HEK293 (cell line): Measurements from ENCODE around the gene PODN.

Experiments
- FEZF1 ChIP-seq: fragments of 450-650 bp; formaldehyde crosslinking; IDR thresholded peaks from 2 replicates; pipeline ENCODE4 v1.5.1; 2016; ENCODE audit warnings: missing biosample characterization, missing genetic modification characterization
- REPIN1 ChIP-seq: fragments of 450-650 bp; formaldehyde crosslinking; IDR thresholded peaks from 2 replicates; pipeline ENCODE4 v1.5.1; 2017; ENCODE audit warnings: missing biosample characterization, missing genetic modification characterization, low read depth
- ZFP37 ChIP-seq: fragments of 450-650 bp; formaldehyde crosslinking; IDR thresholded peaks from 2 replicates; pipeline ENCODE4 v1.5.1; 2016; ENCODE audit warnings: missing biosample characterization, missing genetic modification characterization
- ZNF211 ChIP-seq: fragments of 450-650 bp; formaldehyde crosslinking; IDR thresholded peaks from 2 replicates; pipeline ENCODE4 v1.5.1; 2016; ENCODE audit warnings: low read depth, missing biosample characterization, missing genetic modification characterization
- ZNF24 ChIP-seq: fragments of 450-650 bp; formaldehyde crosslinking; IDR thresholded peaks from 2 replicates; pipeline ENCODE4 v1.5.1; 2016; ENCODE audit warnings: missing biosample characterization, missing genetic modification characterization
- ZNF48 ChIP-seq: fragments of 450-650 bp; formaldehyde crosslinking; IDR thresholded peaks from 2 replicates; pipeline ENCODE4 v1.5.1; 2016; ENCODE audit warnings: missing biosample characterization, missing genetic modification characterization
- ZNF785 ChIP-seq: fragments of 450-650 bp; formaldehyde crosslinking; IDR thresholded peaks from 2 replicates; pipeline ENCODE4 v1.5.1; 2016; ENCODE audit warnings: missing biosample characterization, missing genetic modification characterization
- TF ChIP-seq, protein P1 (sequence below): fragments of 450-650 bp; formaldehyde crosslinking; IDR thresholded peaks from 2 replicates; pipeline ENCODE4 v1.5.1; 2016; ENCODE audit warnings: missing biosample characterization, missing genetic modification characterization
- TF ChIP-seq, protein P2 (sequence below): fragments of 450-650 bp; formaldehyde crosslinking; IDR thresholded peaks from 2 replicates; pipeline ENCODE4 v1.5.1; 2016; ENCODE audit warnings: missing biosample characterization, missing genetic modification characterization
- TF ChIP-seq, protein P3 (sequence below): fragments of 450-650 bp; IDR thresholded peaks from 2 replicates; pipeline ENCODE4 v1.5.1; 2018; ENCODE audit warnings: missing biosample characterization, mild to moderate bottlenecking, missing genetic modification characterization
- TF ChIP-seq, protein P4 (sequence below): fragments of 450-650 bp; formaldehyde crosslinking; IDR thresholded peaks from 2 replicates; pipeline ENCODE4 v1.5.1; 2016; ENCODE audit warnings: missing biosample characterization, missing genetic modification characterization, low read depth
- TF ChIP-seq, protein P5 (sequence below): fragments of 450-650 bp; formaldehyde crosslinking; IDR thresholded peaks from 2 replicates; pipeline ENCODE4 v1.5.1; 2017; ENCODE audit warnings: missing biosample characterization, missing genetic modification characterization
- TF ChIP-seq, protein P6 (sequence below): fragments of 450-650 bp; formaldehyde crosslinking; IDR thresholded peaks from 2 replicates; pipeline ENCODE4 v1.5.1; 2016; ENCODE audit warnings: missing biosample characterization, missing genetic modification characterization

DNA sequence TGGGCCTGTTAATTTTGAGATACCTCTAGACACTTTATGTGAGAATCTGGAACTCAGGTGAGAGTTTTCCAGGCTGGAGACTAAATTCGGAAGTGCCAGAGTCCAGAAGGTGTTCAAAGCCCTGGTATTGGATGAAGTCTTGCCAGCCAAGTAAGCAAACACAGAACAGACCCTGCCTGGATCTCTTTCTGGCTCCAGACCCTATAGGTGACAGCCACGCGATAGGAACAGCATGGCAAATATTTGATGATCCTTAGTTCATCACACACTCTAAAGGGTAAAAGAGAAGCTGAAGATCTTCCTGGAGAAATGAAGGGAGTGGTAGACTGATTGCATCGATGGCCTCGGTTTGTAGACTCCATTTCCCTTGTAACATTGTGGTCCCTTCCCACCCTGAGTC is 49.7 kb downstream of the PODN start:
- TF ChIP-seq ZNF211 (tag by site-specific recombination) (no peak), ZNF48 (tag by site-specific recombination) (no peak), ZNF785 (tag by site-specific recombination) (no peak), REPIN1 (tag by site-specific recombination) (no peak), ZFP37 (tag by site-specific recombination) (no peak), ZNF24 (no peak), FEZF1 (tag by site-specific recombination) (no peak)
- TF ChIP-seq, protein P1, sequence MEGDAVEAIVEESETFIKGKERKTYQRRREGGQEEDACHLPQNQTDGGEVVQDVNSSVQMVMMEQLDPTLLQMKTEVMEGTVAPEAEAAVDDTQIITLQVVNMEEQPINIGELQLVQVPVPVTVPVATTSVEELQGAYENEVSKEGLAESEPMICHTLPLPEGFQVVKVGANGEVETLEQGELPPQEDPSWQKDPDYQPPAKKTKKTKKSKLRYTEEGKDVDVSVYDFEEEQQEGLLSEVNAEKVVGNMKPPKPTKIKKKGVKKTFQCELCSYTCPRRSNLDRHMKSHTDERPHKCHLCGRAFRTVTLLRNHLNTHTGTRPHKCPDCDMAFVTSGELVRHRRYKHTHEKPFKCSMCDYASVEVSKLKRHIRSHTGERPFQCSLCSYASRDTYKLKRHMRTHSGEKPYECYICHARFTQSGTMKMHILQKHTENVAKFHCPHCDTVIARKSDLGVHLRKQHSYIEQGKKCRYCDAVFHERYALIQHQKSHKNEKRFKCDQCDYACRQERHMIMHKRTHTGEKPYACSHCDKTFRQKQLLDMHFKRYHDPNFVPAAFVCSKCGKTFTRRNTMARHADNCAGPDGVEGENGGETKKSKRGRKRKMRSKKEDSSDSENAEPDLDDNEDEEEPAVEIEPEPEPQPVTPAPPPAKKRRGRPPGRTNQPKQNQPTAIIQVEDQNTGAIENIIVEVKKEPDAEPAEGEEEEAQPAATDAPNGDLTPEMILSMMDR (tag by site-specific recombination) = no peak
- TF ChIP-seq, protein P2, sequence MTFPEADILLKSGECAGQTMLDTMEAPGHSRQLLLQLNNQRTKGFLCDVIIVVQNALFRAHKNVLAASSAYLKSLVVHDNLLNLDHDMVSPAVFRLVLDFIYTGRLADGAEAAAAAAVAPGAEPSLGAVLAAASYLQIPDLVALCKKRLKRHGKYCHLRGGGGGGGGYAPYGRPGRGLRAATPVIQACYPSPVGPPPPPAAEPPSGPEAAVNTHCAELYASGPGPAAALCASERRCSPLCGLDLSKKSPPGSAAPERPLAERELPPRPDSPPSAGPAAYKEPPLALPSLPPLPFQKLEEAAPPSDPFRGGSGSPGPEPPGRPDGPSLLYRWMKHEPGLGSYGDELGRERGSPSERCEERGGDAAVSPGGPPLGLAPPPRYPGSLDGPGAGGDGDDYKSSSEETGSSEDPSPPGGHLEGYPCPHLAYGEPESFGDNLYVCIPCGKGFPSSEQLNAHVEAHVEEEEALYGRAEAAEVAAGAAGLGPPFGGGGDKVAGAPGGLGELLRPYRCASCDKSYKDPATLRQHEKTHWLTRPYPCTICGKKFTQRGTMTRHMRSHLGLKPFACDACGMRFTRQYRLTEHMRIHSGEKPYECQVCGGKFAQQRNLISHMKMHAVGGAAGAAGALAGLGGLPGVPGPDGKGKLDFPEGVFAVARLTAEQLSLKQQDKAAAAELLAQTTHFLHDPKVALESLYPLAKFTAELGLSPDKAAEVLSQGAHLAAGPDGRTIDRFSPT (tag by site-specific recombination) = no peak
- TF ChIP-seq, protein P3, sequence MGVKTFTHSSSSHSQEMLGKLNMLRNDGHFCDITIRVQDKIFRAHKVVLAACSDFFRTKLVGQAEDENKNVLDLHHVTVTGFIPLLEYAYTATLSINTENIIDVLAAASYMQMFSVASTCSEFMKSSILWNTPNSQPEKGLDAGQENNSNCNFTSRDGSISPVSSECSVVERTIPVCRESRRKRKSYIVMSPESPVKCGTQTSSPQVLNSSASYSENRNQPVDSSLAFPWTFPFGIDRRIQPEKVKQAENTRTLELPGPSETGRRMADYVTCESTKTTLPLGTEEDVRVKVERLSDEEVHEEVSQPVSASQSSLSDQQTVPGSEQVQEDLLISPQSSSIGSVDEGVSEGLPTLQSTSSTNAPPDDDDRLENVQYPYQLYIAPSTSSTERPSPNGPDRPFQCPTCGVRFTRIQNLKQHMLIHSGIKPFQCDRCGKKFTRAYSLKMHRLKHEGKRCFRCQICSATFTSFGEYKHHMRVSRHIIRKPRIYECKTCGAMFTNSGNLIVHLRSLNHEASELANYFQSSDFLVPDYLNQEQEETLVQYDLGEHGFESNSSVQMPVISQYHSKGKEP (tag by site-specific recombination) = no peak
- TF ChIP-seq, protein P4, sequence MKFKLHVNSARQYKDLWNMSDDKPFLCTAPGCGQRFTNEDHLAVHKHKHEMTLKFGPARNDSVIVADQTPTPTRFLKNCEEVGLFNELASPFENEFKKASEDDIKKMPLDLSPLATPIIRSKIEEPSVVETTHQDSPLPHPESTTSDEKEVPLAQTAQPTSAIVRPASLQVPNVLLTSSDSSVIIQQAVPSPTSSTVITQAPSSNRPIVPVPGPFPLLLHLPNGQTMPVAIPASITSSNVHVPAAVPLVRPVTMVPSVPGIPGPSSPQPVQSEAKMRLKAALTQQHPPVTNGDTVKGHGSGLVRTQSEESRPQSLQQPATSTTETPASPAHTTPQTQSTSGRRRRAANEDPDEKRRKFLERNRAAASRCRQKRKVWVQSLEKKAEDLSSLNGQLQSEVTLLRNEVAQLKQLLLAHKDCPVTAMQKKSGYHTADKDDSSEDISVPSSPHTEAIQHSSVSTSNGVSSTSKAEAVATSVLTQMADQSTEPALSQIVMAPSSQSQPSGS (tag by site-specific recombination) = no peak
- TF ChIP-seq, protein P5, sequence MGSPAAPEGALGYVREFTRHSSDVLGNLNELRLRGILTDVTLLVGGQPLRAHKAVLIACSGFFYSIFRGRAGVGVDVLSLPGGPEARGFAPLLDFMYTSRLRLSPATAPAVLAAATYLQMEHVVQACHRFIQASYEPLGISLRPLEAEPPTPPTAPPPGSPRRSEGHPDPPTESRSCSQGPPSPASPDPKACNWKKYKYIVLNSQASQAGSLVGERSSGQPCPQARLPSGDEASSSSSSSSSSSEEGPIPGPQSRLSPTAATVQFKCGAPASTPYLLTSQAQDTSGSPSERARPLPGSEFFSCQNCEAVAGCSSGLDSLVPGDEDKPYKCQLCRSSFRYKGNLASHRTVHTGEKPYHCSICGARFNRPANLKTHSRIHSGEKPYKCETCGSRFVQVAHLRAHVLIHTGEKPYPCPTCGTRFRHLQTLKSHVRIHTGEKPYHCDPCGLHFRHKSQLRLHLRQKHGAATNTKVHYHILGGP = no peak
- TF ChIP-seq, protein P6, sequence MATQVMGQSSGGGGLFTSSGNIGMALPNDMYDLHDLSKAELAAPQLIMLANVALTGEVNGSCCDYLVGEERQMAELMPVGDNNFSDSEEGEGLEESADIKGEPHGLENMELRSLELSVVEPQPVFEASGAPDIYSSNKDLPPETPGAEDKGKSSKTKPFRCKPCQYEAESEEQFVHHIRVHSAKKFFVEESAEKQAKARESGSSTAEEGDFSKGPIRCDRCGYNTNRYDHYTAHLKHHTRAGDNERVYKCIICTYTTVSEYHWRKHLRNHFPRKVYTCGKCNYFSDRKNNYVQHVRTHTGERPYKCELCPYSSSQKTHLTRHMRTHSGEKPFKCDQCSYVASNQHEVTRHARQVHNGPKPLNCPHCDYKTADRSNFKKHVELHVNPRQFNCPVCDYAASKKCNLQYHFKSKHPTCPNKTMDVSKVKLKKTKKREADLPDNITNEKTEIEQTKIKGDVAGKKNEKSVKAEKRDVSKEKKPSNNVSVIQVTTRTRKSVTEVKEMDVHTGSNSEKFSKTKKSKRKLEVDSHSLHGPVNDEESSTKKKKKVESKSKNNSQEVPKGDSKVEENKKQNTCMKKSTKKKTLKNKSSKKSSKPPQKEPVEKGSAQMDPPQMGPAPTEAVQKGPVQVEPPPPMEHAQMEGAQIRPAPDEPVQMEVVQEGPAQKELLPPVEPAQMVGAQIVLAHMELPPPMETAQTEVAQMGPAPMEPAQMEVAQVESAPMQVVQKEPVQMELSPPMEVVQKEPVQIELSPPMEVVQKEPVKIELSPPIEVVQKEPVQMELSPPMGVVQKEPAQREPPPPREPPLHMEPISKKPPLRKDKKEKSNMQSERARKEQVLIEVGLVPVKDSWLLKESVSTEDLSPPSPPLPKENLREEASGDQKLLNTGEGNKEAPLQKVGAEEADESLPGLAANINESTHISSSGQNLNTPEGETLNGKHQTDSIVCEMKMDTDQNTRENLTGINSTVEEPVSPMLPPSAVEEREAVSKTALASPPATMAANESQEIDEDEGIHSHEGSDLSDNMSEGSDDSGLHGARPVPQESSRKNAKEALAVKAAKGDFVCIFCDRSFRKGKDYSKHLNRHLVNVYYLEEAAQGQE (tag by site-specific recombination) = no peak
